ENCODE results near the gene RESP18.

DNA sequence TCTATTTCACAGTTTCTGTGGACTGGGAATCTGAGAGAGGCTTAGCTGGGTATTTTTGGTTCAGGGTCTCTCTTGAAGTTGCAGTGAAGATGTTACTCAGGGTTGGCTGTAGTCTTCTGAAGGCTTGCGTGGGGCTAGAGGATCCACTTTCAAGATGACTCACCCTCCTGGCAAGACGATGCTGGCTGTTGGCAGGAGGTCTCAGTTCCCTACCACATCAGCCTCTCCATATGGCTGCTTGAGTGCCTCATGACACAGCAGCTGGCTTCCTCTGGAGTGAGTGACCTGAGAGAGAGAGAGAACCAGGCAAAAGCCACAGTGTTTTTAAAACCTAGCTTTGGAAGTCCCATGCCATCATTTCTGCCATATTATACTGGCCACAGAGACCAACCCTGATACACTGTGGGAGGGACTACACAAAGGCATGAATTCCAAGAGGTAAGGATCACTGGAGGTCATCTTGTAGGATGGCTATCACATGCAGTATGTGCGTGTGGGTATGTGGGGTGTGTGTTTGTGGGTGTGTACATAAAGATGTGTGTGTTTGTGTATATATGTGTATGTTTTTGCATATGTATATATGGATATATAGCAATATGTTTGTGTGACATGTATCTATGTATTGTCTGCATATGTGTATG lies 30.1 kb upstream of the RESP18 start:
- TF ChIP-seq, protein P1, sequence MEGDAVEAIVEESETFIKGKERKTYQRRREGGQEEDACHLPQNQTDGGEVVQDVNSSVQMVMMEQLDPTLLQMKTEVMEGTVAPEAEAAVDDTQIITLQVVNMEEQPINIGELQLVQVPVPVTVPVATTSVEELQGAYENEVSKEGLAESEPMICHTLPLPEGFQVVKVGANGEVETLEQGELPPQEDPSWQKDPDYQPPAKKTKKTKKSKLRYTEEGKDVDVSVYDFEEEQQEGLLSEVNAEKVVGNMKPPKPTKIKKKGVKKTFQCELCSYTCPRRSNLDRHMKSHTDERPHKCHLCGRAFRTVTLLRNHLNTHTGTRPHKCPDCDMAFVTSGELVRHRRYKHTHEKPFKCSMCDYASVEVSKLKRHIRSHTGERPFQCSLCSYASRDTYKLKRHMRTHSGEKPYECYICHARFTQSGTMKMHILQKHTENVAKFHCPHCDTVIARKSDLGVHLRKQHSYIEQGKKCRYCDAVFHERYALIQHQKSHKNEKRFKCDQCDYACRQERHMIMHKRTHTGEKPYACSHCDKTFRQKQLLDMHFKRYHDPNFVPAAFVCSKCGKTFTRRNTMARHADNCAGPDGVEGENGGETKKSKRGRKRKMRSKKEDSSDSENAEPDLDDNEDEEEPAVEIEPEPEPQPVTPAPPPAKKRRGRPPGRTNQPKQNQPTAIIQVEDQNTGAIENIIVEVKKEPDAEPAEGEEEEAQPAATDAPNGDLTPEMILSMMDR (IDR thresholded peaks at IDR 0.05): no peak
- TF ChIP-seq EZH2 (IDR thresholded peaks at IDR 0.05): no peak

Measured in neural progenitor cell (in vitro differentiated cells).